CD8-positive, alpha-beta memory T cell (primary cell): ENCODE measurements around the gene PREX1. TPM values are rescaled to one million over a fixed set of nuclear protein-coding genes. Genes with fewer than 3 reads are reported as not detected.

Source experiments
- CTCF ChIA-PET: fragments of 350-600 bp; sonication (Branson Sonifier 250); formaldehyde crosslinking; loops from one replicate; lab custom pipeline; 2021; ENCODE audit warnings: antibody characterized with exemption; lab: Charles Lee
- POLR2A ChIA-PET: fragments of 350-600 bp; sonication (Branson Sonifier 250); formaldehyde crosslinking; loops from one replicate; lab custom pipeline; 2021; ENCODE audit warnings: antibody characterized with exemption; lab: Charles Lee
- DNase-seq, 5 donors: peaks; one replicate each; pipeline versions ENCODE4 v3.0.0 to v3.0.0-alpha.2; 2020 to 2022; ENCODE audit warnings: mixed read lengths in 1 of 5
- H3K27ac ChIP-seq: one replicate; pipeline ENCODE4 v1.7.0; 2013; ENCODE audit warnings: low read depth, mild to moderate bottlenecking, low read length, moderate library complexity
- H3K27me3 ChIP-seq: 2 replicates; pipeline ENCODE4 v1.7.0; 2013; ENCODE audit warnings: low read length, mild to moderate bottlenecking; ENCODE audit not compliant: insufficient read depth, poor library complexity, severe bottlenecking
- H3K36me3 ChIP-seq: 2 replicates; pipeline ENCODE4 v1.7.0; 2013; ENCODE audit warnings: mild to moderate bottlenecking, low read length, moderate library complexity; ENCODE audit not compliant: insufficient read depth
- H3K4me1 ChIP-seq: 2 replicates; pipeline ENCODE4 v1.7.0; 2013; ENCODE audit warnings: mild to moderate bottlenecking, low read length, moderate library complexity; ENCODE audit not compliant: insufficient read depth
- H3K4me3 ChIP-seq: 2 replicates; pipeline ENCODE4 v1.7.0; 2013; ENCODE audit warnings: mild to moderate bottlenecking, low read length
- H3K9me3 ChIP-seq: 2 replicates; pipeline ENCODE4 v1.7.0; 2013; ENCODE audit warnings: mild to moderate bottlenecking, low read length
- H3K27ac Mint-ChIP-seq, 8 donors: one replicate each; pipeline ENCODE4 v1.8.0; 2020 to 2021; ENCODE audit warnings: mixed read lengths in 8 of 8, mild to moderate bottlenecking in 6 of 8, inconsistent platforms in 3 of 8, moderate library complexity in 3 of 8
- H3K27me3 Mint-ChIP-seq, 2 donors: one replicate each; pipeline ENCODE4 v1.8.0; 2020 to 2021; ENCODE audit warnings: mixed read lengths in 2 of 2, mild to moderate bottlenecking in 1 of 2, moderate library complexity in 1 of 2
- H3K36me3 Mint-ChIP-seq, 3 donors: one replicate each; pipeline ENCODE4 v1.8.0; 2020 to 2021; ENCODE audit warnings: mixed read lengths in 3 of 3, inconsistent platforms in 1 of 3, mild to moderate bottlenecking in 1 of 3
- H3K4me1 Mint-ChIP-seq, 3 donors: one replicate each; pipeline ENCODE4 v1.8.0; 2020 to 2021; ENCODE audit warnings: mixed read lengths in 3 of 3, inconsistent platforms in 1 of 3, mild to moderate bottlenecking in 1 of 3
- H3K4me3 Mint-ChIP-seq, 7 donors: one replicate each; pipeline ENCODE4 v1.8.0; 2020 to 2021; ENCODE audit warnings: mixed read lengths in 7 of 7, mild to moderate bottlenecking in 6 of 7, moderate library complexity in 4 of 7, inconsistent platforms in 2 of 7
- H3K9me3 Mint-ChIP-seq, 5 donors: one replicate each; pipeline ENCODE4 v1.8.0; 2020 to 2022; ENCODE audit warnings: mixed read lengths in 5 of 5, mild to moderate bottlenecking in 3 of 5, moderate library complexity in 2 of 5, inconsistent platforms in 1 of 5
- polyA plus RNA-seq: library from polyadenylated mRNA; unstranded; fragments of 300-500 nt; fragmentation: Illumina TruSeq; gene quantifications from one replicate; pipeline ENCODE4 v1.2.3, GENCODE V29; 2021
- total RNA-seq, 2 experiments: library from RNA; stranded (reverse); gene quantifications; one replicate each; pipeline ENCODE4 v1.2.3, GENCODE V29; 2021

PREX1 gene
- total and polyA plus RNA-seq, 3 experiments from 2014 or later = 89.5 to 90.5 (median 90.0) TPM

GRCh38 chr20:48705240-48706115, 122.3 kb downstream of the PREX1 start:
- Histone ChIP-seq H3K4me3 (no peak overlapping the region), H3K27me3 (no peaks in the 10 kb centered on the region), H3K36me3 (peaks cover 9% of the 10 kb centered on the region), H3K9me3 (no peaks in the 10 kb centered on the region), H3K4me1 (peaks cover 9% of the 10 kb centered on the region), H3K27ac (no peak overlapping the region)
- no peak for DNase-seq
- H3K36me3 Mint-ChIP-seq = peaks cover 6 to 95% (median 15%) of the 10 kb centered on the region in 3 donors
- peaks cover 61 to 82% (median 69%) of the 10 kb centered on the region in 3 donors for H3K4me1 Mint-ChIP-seq
- POLR2A ChIA-PET = no interaction called here
- H3K4me3 Mint-ChIP-seq = no peak overlapping the region
- H3K9me3 Mint-ChIP-seq = no peaks in the 10 kb centered on the region
- peaks cover 0 to 3% of the 10 kb centered on the region in 2 donors for H3K27me3 Mint-ChIP-seq
- peak overlapping the region in 7 of 8 donors; percentile 16 to 83 (median 56) for H3K27ac Mint-ChIP-seq
- CTCF ChIA-PET = interaction anchor here (0.6 kb wide), 1 partner anchor 14 kb away, joined by 3 read pairs; no protein-coding TSS in a partner anchor

GRCh38 chr20:48704761-48705160, 123.0 kb downstream of the PREX1 start:
- no peaks in the 10 kb centered on the region for H3K27me3 ChIP-seq
- H3K4me1 ChIP-seq = peaks cover 9% of the 10 kb centered on the region
- H3K27ac ChIP-seq = no peak overlapping the region
- peaks cover 0 to 3% of the 10 kb centered on the region in 2 donors for H3K27me3 Mint-ChIP-seq
- peaks cover 58 to 79% (median 71%) of the 10 kb centered on the region in 3 donors for H3K4me1 Mint-ChIP-seq
- H3K9me3 ChIP-seq = no peaks in the 10 kb centered on the region
- H3K36me3 Mint-ChIP-seq = peaks cover 9 to 95% (median 17%) of the 10 kb centered on the region in 3 donors
- no peak overlapping the region for H3K4me3 ChIP-seq
- CTCF ChIA-PET = interaction anchor here (0.8 kb wide), 1 partner anchor 15 kb away, joined by 3 read pairs; no protein-coding TSS in a partner anchor
- H3K36me3 ChIP-seq = peaks cover 13% of the 10 kb centered on the region
- H3K27ac Mint-ChIP-seq = peak overlapping the region in 3 of 8 donors; percentile 51 to 58 (median 55)
- DNase-seq = peak in 1 of 5 donors; percentile 11
- POLR2A ChIA-PET = no interaction called here
- no peaks in the 10 kb centered on the region for H3K9me3 Mint-ChIP-seq
- no peak overlapping the region for H3K4me3 Mint-ChIP-seq

GRCh38 chr20:48703511-48704219, 124.1 kb downstream of the PREX1 start:
- Mint-ChIP-seq H3K4me3 (no peak overlapping the region), H3K27me3 (peaks cover 0 to 5% of the 10 kb centered on the region in 2 donors), H3K36me3 (peaks cover 13 to 95% (median 23%) of the 10 kb centered on the region in 3 donors), H3K9me3 (no peaks in the 10 kb centered on the region), H3K4me1 (peaks cover 57 to 79% (median 70%) of the 10 kb centered on the region in 3 donors), H3K27ac (peak overlapping the region in 3 of 8 donors; percentile 28 to 74 (median 51))
- ChIA-PET POLR2A (no interaction called here), CTCF (interaction anchor here (1.3 kb wide), 1 partner anchor 46 kb away, joined by 3 read pairs; no protein-coding TSS in a partner anchor)
- Histone ChIP-seq H3K27me3 (no peaks in the 10 kb centered on the region), H3K9me3 (no peaks in the 10 kb centered on the region), H3K36me3 (peaks cover 18% of the 10 kb centered on the region), H3K4me1 (peaks cover 9% of the 10 kb centered on the region), H3K27ac (no peak overlapping the region), H3K4me3 (no peak overlapping the region)
- peak in 1 of 5 donors; percentile 21 for DNase-seq

- H3K27ac Mint-ChIP-seq = no peak overlapping the region
- H3K4me1 Mint-ChIP-seq = peaks cover 56 to 79% (median 69%) of the 10 kb centered on the region in 3 donors
- DNase-seq = peak in 1 of 5 donors; percentile 35
- peaks cover 24% of the 10 kb centered on the region for H3K36me3 ChIP-seq
- ChIA-PET CTCF (interaction anchor here (0.6 to 1.3 kb wide), 2 partner anchors 45 to 202 kb away, joined by 3 to 4 read pairs; no protein-coding TSS in a partner anchor), POLR2A (no interaction called here)
- peaks cover 0 to 5% of the 10 kb centered on the region in 2 donors for H3K27me3 Mint-ChIP-seq
- H3K27me3 ChIP-seq = no peaks in the 10 kb centered on the region
- no peak overlapping the region for H3K4me3 Mint-ChIP-seq
- H3K4me3 ChIP-seq = no peak overlapping the region
- H3K9me3 Mint-ChIP-seq = no peaks in the 10 kb centered on the region
- H3K36me3 Mint-ChIP-seq = peaks cover 13 to 95% (median 26%) of the 10 kb centered on the region in 3 donors
- H3K9me3 ChIP-seq = no peaks in the 10 kb centered on the region
- H3K27ac ChIP-seq = no peak overlapping the region
- peaks cover 9% of the 10 kb centered on the region for H3K4me1 ChIP-seq
Measured at GRCh38 chr20:48703107-48703506, 124.7 kb downstream of the PREX1 start.

GRCh38 chr20:48702455-48702913, 125.3 kb downstream of the PREX1 start:
- peaks cover 29% of the 10 kb centered on the region for H3K36me3 ChIP-seq
- peaks cover 9% of the 10 kb centered on the region for H3K4me1 ChIP-seq
- no peak overlapping the region for H3K27ac ChIP-seq
- H3K9me3 ChIP-seq = no peaks in the 10 kb centered on the region
- ChIA-PET POLR2A (no interaction called here), CTCF (interaction anchor here (0.6 kb wide), 1 partner anchor 203 kb away, joined by 4 read pairs; no protein-coding TSS in a partner anchor)
- H3K27me3 ChIP-seq = no peaks in the 10 kb centered on the region
- no peak overlapping the region for H3K4me3 ChIP-seq
- no peaks in the 10 kb centered on the region for H3K9me3 Mint-ChIP-seq
- peak in 1 of 5 donors; percentile 26 for DNase-seq
- peaks cover 0 to 5% of the 10 kb centered on the region in 2 donors for H3K27me3 Mint-ChIP-seq
- peak overlapping the region in 1 of 8 donors; percentile 52 for H3K27ac Mint-ChIP-seq
- H3K4me1 Mint-ChIP-seq = peaks cover 57 to 78% (median 66%) of the 10 kb centered on the region in 3 donors
- H3K36me3 Mint-ChIP-seq = peaks cover 13 to 95% (median 28%) of the 10 kb centered on the region in 3 donors
- H3K4me3 Mint-ChIP-seq = no peak overlapping the region

GRCh38 chr20:48701702-48702101, 126.1 kb downstream of the PREX1 start:
- H3K27ac Mint-ChIP-seq = peak overlapping the region in 3 of 8 donors; percentile 7 to 87 (median 39)
- H3K36me3 Mint-ChIP-seq = peaks cover 13 to 94% (median 25%) of the 10 kb centered on the region in 3 donors
- POLR2A ChIA-PET = no interaction called here
- Histone ChIP-seq H3K27me3 (no peaks in the 10 kb centered on the region), H3K36me3 (peaks cover 29% of the 10 kb centered on the region), H3K9me3 (no peaks in the 10 kb centered on the region), H3K27ac (no peak overlapping the region), H3K4me3 (no peak overlapping the region), H3K4me1 (peaks cover 3% of the 10 kb centered on the region)
- peaks cover 53 to 75% (median 62%) of the 10 kb centered on the region in 3 donors for H3K4me1 Mint-ChIP-seq
- H3K9me3 Mint-ChIP-seq = no peaks in the 10 kb centered on the region
- DNase-seq = peak in 1 of 5 donors; percentile 42
- peaks cover 0 to 5% of the 10 kb centered on the region in 2 donors for H3K27me3 Mint-ChIP-seq
- no peak overlapping the region for H3K4me3 Mint-ChIP-seq
- CTCF ChIA-PET = no interaction called here

- peak in 1 of 5 donors; percentile 34 for DNase-seq
- CTCF ChIA-PET = interaction anchor here (1.5 kb wide), 1 partner anchor 39 kb away, joined by 3 read pairs; no protein-coding TSS in a partner anchor
- Histone ChIP-seq H3K27me3 (no peaks in the 10 kb centered on the region), H3K4me3 (no peak overlapping the region), H3K27ac (no peak overlapping the region), H3K36me3 (peaks cover 41% of the 10 kb centered on the region), H3K9me3 (no peaks in the 10 kb centered on the region), H3K4me1 (no peaks in the 10 kb centered on the region)
- Mint-ChIP-seq H3K9me3 (no peaks in the 10 kb centered on the region), H3K4me3 (peak overlapping the region in 1 of 7 donors; percentile 20), H3K27me3 (peaks cover 0 to 5% of the 10 kb centered on the region in 2 donors), H3K4me1 (peaks cover 50 to 71% (median 57%) of the 10 kb centered on the region in 3 donors), H3K27ac (peak overlapping the region in 7 of 8 donors; percentile 26 to 92 (median 48)), H3K36me3 (peaks cover 8 to 92% (median 23%) of the 10 kb centered on the region in 3 donors)
- POLR2A ChIA-PET = no interaction called here
Measured at GRCh38 chr20:48698507-48699267, 129.1 kb downstream of the PREX1 start.
